Activated CD4-positive, alpha-beta T cell treated with anti-CD3 and anti-CD28 coated beads, Interleukin-2, amount 50 U/mL, for 48 hours (primary cell): ENCODE results near the gene BLMH.

Source experiments
- DNase-seq, 2 experiments: peaks; one replicate each; pipeline ENCODE4 v3.0.0-alpha.2; 2020

The BLMH gene

GRCh38 chr17:30291543-30292285 lies at the start of gene BLMH:
Gene BLMH, minus strand, starts transcription at chr17:30291944. Its CDS starts 125 bp downstream, at chr17:30291819.
- DNase-seq: peak; percentile 82 to 87

DNA sequence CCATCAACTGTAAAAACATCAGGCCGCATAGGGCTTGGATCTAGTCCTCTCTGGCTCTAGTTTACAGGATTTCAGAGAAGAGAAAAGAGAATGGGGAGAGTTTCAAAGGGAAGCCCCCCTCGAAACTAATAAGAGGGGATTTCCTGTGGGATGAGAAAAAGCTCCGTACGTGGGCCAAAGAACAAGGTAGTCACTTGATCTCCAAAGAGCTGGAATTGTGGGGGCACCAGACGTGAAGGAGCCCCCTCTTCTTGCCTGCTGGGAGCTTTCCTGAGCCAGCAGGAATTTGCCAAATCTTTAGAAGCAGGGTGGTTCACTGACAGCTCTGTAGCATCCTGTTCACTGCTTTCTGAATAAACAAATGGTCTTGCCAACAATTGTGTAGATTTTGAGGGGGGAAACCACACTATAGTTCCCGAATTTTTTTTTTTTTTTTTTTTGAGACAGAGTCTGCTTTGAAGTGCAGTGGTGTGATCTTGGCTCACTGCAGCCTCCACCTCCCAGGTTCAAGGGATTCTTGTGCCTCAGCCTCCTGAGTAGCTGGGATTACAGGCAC lies 49.1 kb upstream of the BLMH start:
- no peak for DNase-seq

DNA sequence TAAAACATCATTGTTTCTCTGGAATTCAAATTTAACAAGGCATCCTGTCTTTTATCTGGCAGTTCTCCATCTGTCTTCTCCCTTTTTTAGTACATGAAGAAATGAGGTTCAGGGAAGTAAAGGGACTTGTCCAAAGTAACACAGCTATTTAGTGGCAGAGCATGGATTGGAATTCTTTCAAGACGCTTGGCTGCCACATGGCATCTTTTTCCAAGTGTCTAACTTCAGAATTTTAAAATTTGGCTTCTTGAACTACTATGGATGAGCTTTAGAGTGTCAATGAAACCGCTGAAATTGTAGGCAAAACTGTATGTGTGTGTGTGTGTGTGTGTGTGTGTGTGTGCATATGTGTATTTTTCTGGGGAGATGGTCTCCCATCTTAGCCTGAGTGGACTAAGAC lies 47.3 kb upstream of the BLMH start:
- no peak for DNase-seq

- DNase-seq: no peak
Observed at GRCh38 chr17:30337393-30337999, 45.8 kb upstream of the BLMH start.

DNA sequence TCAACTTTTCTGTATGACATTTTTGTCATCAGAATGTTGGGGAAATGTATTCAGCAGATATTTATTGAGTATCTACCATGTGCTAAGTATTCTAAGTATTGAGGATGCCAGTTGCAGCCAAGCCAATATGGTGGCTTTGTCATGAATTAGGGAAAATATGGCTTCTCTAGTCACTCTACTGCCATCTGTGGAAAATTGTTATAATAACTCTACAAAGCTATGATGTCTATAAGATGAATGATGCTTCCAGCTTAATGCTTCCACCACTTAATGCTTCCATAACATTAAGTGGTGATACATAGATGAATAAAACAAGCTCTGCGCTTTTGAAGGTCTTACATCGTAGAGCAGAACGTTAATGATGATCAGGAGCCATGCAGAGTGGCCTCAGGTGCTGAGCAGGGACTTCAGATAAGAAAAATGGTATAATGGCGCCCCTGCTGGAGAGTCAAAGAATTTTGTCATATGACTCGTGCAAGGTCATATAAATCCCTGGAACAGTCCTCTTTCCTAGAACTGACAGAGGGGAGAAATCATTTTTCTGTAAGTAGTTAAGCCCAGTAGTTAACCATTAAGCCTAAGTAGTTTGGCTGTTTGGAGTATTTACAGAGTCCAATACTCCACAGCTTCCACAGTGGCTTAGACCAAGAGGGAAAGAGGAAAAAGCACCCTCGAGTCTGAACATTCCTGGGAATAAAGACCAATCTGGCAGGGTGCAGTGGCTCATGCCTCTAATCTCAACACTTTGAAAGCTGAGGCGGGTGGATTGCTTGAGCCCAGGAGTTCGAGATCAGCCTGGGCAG lies 44.8 kb upstream of the BLMH start:
- peak; percentile 52 to 69 for DNase-seq

- DNase-seq: no peak
Observed at GRCh38 chr17:30334421-30334820, 42.7 kb upstream of the BLMH start.

DNA sequence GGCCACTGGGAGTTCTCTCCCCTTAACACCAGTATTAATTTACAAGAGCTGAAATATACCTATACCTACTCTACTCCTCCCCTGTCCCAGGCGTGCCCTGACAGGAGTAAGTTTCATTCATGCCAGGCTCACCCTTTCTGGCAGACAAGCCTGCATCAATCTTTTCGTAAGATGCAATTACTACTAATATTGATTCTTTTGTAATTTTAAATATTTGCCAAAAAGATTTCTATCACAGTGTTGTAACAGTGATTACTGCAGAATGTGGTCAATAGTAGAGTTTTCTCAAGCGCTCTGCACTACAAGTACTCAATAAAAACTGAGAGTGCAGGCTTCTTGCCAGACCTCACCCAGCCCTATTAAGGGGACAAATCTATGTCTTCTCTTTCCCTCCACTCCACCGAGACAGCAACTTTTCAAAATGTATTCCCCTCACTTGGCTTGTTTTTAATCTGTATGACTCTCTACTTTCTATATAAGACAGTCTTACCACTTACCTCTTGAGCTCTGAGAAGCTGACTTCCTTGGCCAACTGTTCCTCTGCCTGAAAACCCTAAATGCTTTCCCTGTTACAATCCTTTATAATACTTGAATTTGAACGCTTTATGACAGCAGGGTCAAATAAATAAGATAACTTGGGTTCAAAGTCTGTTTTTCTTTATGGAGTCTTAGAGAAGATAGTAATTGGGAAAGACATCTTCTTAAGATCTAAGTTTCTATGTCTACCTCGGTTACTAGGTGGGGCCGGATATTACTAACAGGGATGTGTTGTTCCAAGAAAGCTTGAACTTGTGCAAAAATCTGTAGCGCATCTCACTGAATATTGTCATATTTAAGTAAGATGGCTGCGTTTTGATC lies 42.0 kb upstream of the BLMH start, which contains the start of gene TMIGD1:
Gene TMIGD1 (minus strand): TSS at position 555 of the 858 bp plus-strand sequence. CDS start 1,924 bp downstream, outside the sequence.
- no peak for DNase-seq

- DNase-seq: peak; percentile 51 to 65
Observed at GRCh38 chr17:30332057-30332542, 40.4 kb upstream of the BLMH start.

GRCh38 chr17:30326809-30327208 lies 35.1 kb upstream of the BLMH start:
- no peak for DNase-seq

- DNase-seq: no peak
Observed at GRCh38 chr17:30324723-30325122, 33.0 kb upstream of the BLMH start.

DNA sequence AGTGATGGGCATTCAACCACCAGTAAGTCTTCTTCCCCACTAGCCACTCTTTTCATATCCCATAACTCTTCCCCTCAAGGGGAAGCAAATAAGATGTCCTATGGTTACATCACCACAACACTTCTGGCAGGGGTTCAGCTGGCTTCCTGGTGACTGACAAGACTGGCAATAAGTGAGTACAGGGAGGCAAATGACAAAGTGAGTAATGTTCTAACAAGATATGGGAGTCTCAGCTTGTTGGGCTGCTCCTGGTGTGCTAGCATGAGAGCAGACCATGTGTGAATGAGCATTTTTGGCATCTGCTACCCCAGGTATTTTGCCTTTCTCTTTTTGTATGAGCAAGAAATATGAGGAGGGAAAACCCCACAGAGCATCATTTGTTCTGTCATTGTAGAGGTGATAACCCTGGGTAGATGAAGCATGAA lies 32.2 kb upstream of the BLMH start:
- DNase-seq: peak; percentile 37 to 42

DNA sequence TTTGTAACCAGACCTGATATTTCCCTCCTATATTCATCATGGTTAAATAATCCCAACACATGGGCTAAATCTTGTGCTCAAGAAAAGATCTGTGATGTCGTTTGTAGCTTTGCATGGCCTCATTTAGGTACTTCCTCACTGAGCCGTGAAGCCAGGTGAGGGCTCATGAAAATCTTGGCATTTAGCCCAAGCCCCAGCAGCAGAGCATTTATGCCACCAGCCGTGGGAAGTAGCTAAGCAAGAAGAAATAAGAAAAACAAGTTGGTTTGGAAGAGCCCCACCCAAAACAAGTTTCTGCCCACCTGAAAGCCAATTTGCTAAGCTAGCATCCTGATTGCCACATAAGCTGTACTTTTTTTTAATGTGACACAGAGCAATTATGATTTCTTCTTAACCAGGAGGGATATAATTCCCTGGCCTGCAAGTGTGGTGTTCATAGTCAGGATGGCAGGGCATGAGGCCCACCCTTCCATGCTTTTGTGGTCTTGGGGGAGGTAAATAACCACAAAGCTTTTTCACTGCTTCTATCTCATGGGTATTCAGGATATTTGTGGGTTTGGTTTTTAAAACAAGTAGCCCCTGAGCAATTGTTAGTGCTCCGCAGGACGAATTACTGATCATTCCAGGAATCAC lies 31.6 kb upstream of the BLMH start:
- no peak for DNase-seq

DNA sequence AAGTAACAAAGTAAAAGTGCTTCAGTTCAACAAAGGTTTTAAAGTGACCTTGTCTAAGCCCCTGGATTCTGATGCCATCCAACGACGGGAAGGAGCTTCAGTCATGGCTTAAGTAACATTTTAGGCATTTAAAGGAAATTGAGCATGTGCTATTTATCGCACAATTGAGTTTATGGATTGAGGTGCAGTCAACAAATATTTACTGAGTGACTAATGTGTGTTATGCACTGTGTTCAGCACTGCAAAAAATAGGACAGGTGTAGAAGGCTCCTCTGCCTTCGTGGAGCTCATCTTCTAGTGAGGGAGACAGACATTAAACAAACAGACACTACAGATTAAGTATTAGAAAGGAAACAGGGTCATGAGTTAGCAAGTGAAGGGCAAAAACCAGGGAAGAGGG lies 29.6 kb upstream of the BLMH start:
- no peak for DNase-seq

GRCh38 chr17:30318155-30318554 lies 26.4 kb upstream of the BLMH start:
- no peak for DNase-seq

DNA sequence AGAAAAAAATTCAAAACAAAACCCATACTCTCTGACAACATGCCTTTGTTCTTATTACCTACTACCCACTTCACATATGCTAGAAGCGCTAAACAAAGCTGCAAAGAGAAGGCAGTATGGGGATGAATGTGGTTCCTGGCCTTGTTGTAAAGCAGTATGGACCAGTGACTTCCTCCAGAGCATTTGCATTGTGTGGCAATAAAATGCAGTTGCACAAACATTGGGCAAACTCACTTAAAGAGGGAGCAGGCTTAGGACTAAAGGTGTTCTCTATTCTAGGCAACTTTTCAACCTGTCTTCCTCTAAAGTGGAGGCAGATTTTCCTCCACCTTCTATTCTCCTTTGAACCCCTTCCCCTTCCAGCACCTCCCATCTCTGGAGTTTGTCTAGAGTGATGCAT lies 25.0 kb upstream of the BLMH start:
- DNase-seq: no peak

GRCh38 chr17:30315106-30315505 lies 23.4 kb upstream of the BLMH start:
- DNase-seq: no peak

DNA sequence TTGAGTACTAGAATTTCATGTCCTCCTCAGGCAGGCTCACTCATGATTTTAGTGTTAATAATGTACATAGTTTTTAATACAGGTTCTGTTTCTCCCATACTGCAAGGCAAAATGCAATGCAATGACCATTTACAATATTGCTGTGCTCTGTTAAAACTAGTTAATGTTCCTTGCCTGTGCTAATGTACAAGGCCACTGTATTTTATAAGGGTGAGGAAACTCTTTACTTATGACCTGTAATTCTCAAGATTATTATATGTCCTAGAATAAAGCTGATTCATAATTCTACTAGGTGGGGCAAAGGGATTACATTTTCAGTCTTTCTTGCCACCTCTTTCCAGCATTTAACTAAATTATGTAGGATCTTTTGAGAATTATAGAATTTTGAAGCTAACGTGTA lies 22.7 kb upstream of the BLMH start:
- DNase-seq: no peak

GRCh38 chr17:30312226-30312625 lies 20.5 kb upstream of the BLMH start:
- no peak for DNase-seq

DNA sequence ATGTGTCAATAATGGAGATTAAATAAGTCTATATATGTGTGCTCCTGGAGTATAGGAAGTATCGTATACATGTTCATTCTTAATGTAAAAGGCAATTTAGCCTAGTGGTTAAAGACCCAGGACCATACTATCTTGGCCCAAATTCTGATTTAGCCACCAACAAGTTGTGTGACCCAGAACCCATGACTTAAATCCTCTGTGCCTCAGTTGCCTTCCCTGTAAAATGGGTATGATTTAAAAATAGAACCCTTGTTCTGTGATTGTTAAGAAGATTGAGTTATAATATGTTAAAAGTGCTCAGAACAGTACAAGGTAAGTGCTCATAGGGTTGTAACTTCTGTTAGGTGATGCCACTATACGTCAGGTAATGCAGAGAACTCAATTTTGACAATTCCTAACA lies 18.8 kb upstream of the BLMH start:
- no peak for DNase-seq

DNA sequence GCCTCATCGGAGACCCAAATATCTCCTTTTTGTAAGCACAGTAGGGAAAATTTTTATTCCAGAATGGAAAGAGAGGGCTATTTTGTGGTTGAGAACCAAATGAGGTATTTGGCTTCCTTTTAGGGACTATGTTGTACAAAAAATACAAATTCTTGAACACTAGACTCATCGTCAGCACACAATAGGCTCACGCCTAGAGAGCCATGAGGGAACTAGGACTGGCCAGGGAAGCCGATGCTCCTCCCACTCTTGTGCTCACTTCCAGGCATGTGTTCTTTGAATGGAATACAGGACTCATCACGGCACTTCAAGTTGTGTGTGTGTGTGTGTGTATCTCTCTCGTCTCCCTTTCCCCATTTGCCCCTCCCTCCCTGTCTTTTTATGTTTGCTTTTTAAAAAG lies 17.8 kb upstream of the BLMH start:
- DNase-seq: no peak

DNA sequence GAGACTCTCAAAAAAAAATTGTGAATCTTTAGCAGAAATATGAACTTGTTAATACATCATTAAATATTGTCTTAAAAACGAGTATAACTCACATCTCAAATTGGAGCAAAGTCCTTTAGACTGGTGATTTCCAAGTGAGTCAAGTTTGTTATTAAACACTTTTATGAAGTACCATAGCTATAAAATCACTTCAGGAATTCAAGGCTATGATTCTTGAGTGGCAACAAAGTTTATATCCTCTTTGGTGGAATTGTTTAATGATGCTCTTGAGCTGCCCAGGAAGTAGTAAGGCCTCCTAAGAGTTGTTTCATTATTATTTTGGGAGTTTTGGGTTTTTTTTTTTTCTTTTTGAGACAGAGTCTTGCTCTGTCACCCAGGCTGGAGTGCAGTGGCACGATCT lies 16.7 kb upstream of the BLMH start:
- no peak for DNase-seq

DNA sequence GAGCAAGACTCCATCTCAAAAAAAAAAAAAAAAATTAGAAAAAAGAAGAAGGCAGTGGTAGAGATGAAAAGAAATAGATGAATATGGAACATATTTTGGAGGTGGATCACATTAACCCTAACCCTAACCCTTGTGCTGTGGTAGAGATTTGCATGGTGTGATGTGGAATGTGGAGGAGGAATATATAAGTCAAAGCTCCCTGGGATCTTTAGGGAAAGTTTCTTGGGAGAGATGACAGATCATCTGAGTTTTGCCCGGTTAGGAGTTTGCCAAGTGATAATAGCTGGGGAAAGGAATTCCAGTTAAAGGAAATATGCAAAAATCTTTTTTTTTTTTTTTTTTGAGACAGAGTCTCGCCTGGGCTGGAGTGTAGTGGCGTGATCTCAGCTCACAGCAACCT lies 13.0 kb upstream of the BLMH start:
- no peak for DNase-seq
